ENCODE data around the gene IGF2R.

DNA sequence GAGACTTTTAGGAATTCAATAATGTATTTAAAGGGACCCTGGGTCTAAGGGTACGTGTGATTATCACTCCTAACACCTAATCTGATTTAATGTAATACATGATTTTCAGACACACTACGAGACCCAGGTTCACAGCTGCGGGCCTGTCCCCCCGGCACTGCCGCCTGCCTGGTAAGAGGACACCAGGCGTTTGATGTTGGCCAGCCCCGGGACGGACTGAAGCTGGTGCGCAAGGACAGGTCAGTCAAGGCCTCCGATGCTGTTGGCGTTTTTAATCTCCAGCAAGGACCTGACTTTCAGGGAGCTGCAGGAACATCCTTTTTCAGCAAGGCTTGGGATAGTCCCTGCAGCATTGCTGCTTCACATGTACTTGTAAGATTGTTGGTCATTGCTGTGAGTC is 58.2 kb downstream of the IGF2R start:
- no peak for TF ChIP-seq EP300 (IDR thresholded peaks at IDR 0.05)
- TF ChIP-seq, protein P1, sequence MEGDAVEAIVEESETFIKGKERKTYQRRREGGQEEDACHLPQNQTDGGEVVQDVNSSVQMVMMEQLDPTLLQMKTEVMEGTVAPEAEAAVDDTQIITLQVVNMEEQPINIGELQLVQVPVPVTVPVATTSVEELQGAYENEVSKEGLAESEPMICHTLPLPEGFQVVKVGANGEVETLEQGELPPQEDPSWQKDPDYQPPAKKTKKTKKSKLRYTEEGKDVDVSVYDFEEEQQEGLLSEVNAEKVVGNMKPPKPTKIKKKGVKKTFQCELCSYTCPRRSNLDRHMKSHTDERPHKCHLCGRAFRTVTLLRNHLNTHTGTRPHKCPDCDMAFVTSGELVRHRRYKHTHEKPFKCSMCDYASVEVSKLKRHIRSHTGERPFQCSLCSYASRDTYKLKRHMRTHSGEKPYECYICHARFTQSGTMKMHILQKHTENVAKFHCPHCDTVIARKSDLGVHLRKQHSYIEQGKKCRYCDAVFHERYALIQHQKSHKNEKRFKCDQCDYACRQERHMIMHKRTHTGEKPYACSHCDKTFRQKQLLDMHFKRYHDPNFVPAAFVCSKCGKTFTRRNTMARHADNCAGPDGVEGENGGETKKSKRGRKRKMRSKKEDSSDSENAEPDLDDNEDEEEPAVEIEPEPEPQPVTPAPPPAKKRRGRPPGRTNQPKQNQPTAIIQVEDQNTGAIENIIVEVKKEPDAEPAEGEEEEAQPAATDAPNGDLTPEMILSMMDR (IDR thresholded peaks at IDR 0.05): no peak
